C1 segment of cervical spinal cord (tissue), 14 donors: ENCODE results near the gene SLC7A4.
A peak's percentile ranks its signal among the peaks of the same experiment; 100 is the strongest.
"Not testable (repeated sequence)": the region's sequence is repeated elsewhere in the genome, so short reads cannot be mapped to it uniquely, and the experiment has no call there.

Experiments used
- DNase-seq, 14 donors: peaks; one replicate each; lab custom pipeline; 2025; lab: John Stamatoyannopoulos, UW

SLC7A4 gene

GRCh38 chr22:21064917-21065864, 32.8 kb upstream of the SLC7A4 start:
- no peak for DNase-seq

- DNase-seq: not testable (repeated sequence)
These were observed 32.1 kb upstream of the SLC7A4 start for GRCh38 chr22:21064425-21064824.

DNA sequence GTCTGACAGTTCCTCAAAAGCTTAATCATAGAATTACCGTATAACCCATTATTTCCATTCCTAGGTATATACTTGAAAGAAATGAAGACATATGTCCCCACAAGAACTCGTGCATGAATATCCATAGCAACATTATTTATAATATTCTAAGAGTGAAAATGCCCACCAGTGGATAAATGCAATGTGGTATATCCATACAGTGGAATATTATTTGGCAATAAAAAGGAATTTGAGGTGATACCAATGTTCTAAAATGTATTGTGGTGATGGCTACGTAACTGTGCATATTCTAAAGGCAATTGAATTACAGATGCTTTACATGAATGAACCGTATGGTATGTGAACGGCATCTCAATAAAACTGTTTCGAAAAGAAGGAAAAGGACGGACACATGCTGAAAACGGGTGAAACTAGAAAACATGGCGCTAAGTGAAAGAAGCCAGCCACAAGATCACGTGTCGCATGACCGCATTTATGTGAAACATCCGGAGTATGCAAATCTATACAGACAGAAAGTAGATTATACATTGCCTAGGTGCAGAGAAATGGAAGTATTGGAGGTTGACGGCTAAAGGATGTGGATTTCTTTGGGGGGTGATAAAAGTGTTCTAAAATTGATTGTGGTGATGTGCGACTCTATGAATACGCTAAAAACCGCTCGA, 29.4 kb upstream of the SLC7A4 start:
- DNase-seq: not testable (repeated sequence)

DNA sequence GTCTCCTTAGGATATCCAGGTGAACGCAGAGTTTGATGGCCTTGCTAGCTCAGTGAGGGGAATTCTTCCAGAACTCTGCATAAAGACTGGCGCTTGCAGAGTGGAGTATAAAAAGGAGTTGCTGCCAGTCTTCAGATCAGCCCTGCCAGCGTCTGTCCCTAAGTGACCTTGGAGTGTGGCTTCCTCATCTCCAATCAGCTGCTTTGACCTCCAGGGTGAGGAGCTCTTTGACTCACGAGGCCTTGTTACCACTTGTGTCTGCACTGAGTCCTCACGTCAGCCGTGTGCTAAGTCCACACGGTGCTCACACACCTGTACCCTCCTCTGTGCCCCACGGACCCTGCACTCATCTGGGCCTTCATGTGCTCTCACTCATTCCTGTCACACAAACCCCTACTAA, 28.0 kb upstream of the SLC7A4 start:
- DNase-seq: not testable (repeated sequence)

- no peak for DNase-seq
These were observed 23.5 kb upstream of the SLC7A4 start for GRCh38 chr22:21055880-21056319.

DNA sequence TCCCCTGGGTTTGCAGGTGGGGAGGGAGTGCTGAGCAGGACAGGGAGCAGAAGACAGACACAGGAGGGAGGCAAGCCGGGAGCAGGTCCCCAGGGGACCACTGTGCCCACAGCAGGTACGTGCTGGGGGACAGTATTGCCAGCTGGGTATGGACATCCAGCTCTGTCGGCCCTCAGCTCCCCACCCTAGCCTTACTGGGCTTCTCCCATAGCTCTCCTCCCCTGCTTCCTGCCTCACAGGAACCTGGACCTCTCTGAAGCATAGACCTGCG, 23.1 kb upstream of the SLC7A4 start:
- DNase-seq: no peak

DNA sequence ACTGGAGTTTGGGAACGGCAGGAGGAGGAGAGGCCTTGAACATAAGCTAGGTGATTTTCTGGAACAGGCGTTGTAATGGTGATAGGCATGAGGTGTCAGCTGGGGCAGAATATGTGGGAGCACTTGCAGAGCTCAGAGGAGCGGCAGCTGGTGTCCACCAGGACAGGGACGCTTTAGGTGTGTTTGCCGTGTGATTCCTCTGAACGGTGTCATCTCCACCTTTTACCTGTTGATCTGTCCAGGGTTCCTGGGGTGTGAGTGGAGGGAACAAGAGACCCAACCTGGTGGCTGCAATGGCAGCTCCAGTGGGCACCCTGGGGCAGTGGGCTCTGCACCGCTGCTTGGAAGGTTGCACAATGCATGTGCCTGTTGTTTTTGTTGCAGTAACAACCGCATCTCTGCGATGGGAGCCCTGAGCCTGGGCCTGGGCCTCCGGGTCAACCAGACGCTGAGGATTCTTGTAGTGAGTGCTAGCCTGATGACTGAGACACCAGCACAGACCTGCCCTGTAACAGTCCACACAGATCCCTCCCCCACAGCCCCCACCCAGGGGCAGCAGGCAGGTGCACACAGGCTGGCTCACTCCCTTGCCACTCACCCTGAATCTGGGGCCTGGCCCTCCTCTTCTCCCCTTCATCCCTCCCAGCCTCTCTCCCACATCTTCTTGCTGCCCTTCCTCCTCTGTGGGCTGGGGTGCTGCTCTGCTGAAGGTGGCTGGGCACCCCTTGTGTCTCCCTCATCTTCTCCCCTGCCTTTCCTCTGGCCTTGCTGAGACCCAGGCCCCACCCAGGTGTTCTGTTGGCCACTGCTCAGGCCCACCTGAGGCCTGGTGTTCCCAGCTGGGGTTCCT, 22.6 kb upstream of the SLC7A4 start:
- no peak for DNase-seq

- no peak for DNase-seq
These were observed 21.8 kb upstream of the SLC7A4 start for GRCh38 chr22:21054046-21054713.

DNA sequence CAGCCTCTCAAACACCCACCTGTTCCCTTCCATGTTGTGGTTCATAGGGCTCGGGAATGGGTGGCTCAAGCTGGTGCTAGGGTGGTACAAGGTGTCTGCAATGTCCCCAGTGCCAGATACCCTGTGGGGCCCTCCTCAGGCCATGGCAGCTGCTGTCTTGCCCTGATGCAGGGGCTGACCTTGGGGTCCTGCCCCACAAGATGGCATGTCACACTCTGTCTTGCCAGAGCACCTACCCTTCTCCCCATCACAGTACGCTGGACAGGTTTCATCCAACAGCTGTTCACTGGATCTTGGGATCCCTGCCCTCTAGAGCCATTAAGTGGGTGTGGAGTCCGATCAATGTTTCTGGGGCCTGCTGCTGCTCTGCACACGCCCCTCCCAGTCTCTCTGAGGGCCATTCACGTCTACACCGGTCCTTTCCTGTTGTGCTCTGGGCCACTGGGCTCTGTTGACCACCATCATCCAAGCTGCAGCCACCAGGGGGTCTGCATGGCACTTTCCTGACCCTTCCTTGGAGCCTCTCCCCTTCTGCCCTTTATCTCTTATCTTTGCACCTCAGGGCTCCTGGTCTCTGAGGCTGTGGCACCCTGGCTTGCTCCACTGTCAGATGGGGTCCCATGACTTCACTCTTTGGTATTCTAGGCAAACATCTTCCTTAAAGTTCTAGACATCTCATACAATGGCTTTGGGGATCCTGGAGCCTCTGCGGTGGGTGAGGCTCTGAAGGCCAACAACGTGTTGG, 20.5 kb upstream of the SLC7A4 start:
- no peak for DNase-seq

GRCh38 chr22:21051831-21052400, 19.6 kb upstream of the SLC7A4 start:
- DNase-seq: no peak

- DNase-seq: no peak
These were observed 18.9 kb upstream of the SLC7A4 start for GRCh38 chr22:21051145-21051830.

- DNase-seq: not testable (repeated sequence)
These were observed 16.6 kb upstream of the SLC7A4 start for GRCh38 chr22:21048965-21049364.

GRCh38 chr22:21048448-21048847, 16.1 kb upstream of the SLC7A4 start:
- not testable (repeated sequence) for DNase-seq

- DNase-seq: no peak
These were observed 15.4 kb upstream of the SLC7A4 start for GRCh38 chr22:21047730-21048129.

DNA sequence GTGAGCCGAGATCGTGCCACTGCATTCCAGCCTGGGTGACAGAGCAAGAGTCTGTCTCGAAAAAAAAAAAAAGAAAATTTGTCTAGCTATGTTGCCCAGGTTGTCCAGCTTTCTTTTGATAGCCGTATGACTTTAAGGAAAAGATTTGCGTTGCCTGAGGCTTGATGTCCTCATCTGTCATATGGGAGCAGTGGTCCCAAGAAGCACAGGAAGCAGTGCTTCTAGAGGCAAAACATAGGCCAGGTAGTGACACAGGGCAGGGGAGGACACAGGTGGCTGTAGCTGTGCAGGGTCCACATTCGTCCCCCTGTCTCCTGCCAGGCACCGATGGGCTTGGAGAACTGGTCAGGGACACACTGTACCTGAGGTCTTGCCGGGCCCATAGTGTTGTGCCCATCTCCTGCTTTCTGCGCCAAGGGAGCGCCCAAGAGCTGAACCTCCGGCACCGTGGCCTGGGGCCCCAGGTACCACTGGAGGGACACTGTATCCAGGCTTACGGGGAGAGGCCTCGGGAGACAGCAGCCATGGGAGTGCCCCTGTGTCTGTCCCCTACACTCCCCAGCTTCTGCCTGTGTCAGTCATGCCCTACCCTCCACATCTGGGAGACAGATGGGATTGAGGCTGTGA, 14.8 kb upstream of the SLC7A4 start:
- no peak for DNase-seq

- DNase-seq: peak; percentile 17 to 86 (median 74)
These were observed 13.4 kb upstream of the SLC7A4 start, which contains the start of gene LRRC74B for GRCh38 chr22:21045585-21046294. Gene LRRC74B, plus strand, starts transcription at chr22:21045946. Its CDS starts 41 bp downstream, at chr22:21045987.

- DNase-seq: peak in 2 of 14 donors; percentile 1 to 15
These were observed 12.7 kb upstream of the SLC7A4 start for GRCh38 chr22:21044931-21045584.
